ENCODE data around the gene OTOL1. TPM values are rescaled to one million over a fixed set of nuclear protein-coding genes. Genes with fewer than 3 reads are reported as not detected.
A peak's percentile ranks its signal among the peaks of the same experiment; 100 is the strongest.

Gene OTOL1
- total and polyA plus RNA-seq, 8 donors, result not detected

- no peak for TF ChIP-seq CTCF (IDR thresholded peaks at IDR 0.05)
- DNase-seq, result no peak
These were observed 54.0 kb downstream of the OTOL1 start for GRCh38 chr3:161550491-161551195.

GRCh38 chr3:161551697-161552096 lies 55.1 kb downstream of the OTOL1 start:
- peak; percentile 38 for ATAC-seq
- Histone ChIP-seq H3K27ac (no peak overlapping the region), H3K9me3 (no peaks in the 10 kb centered on the region), H3K4me1 (no peaks in the 10 kb centered on the region), H3K27me3 (no peaks in the 10 kb centered on the region), H3K4me3 (no peak overlapping the region), H3K36me3 (no peaks in the 10 kb centered on the region)
- intact Hi-C loops (cut with DNase I), result no loop called here
- TF ChIP-seq CTCF (IDR thresholded peaks at IDR 0.05), result no peak
- no peak for DNase-seq

More at GRCh38 chr3:161550491-161551195, 54.0 kb downstream of the OTOL1 start:
- intact Hi-C loops (cut with DNase I), result no loop called here
- no peaks in the 10 kb centered on the region for H3K27me3 ChIP-seq
- no peak overlapping the region for H3K27ac ChIP-seq
- H3K36me3 ChIP-seq, result no peaks in the 10 kb centered on the region
- ATAC-seq, result no peak
- no peaks in the 10 kb centered on the region for H3K4me1 ChIP-seq
- H3K9me3 ChIP-seq, result no peaks in the 10 kb centered on the region
- no peak overlapping the region for H3K4me3 ChIP-seq

- Histone ChIP-seq H3K27ac (no peak overlapping the region), H3K36me3 (no peaks in the 10 kb centered on the region), H3K4me3 (no peak overlapping the region), H3K9me3 (no peaks in the 10 kb centered on the region), H3K4me1 (no peaks in the 10 kb centered on the region), H3K27me3 (no peaks in the 10 kb centered on the region)
- DNase-seq, result no peak
- no peak for TF ChIP-seq CTCF (IDR thresholded peaks at IDR 0.05)
- intact Hi-C loops (cut with DNase I), result no loop called here
- no peak for ATAC-seq
These were observed 56.5 kb downstream of the OTOL1 start for GRCh38 chr3:161552984-161553560.

Other genes with a start within 250 kb of the OTOL1 start
- not detected for gene SPTSSB, start 125.3 kb upstream of the OTOL1 start, total RNA-seq
- gene SPTSSB, start 125.3 kb upstream of the OTOL1 start, polyA plus RNA-seq (ENCODE audit: insufficient read length in 6 of 6), result 10 to 100 TPM in 3 of 6 donors, 1 to 10 TPM in 3; 1.7 to 17.7 (median 10.9) TPM